HEK293T (cell line): ENCODE results near the gene USP10.

ENCODE experiments used
- ARNT ChIP-seq: fragments of 450-650 bp; IDR thresholded peaks from 2 replicates; pipeline ENCODE4 v1.6.1; 2017; ENCODE audit warnings: mild to moderate bottlenecking
- BHLHE40 ChIP-seq: fragments of 450-650 bp; IDR thresholded peaks from 2 replicates; pipeline ENCODE4 v1.6.1; 2016; ENCODE audit warnings: mild to moderate bottlenecking, moderate library complexity, borderline replicate concordance
- CTBP1 ChIP-seq: fragments of 450-650 bp; IDR thresholded peaks from 2 replicates; pipeline ENCODE4 v1.6.1; 2016; ENCODE audit warnings: borderline replicate concordance
- ELF4 ChIP-seq: fragments of 450-650 bp; IDR thresholded peaks from 2 replicates; pipeline ENCODE4 v1.6.1; 2017; ENCODE audit warnings: antibody characterized with exemption
- FOXA1 ChIP-seq: fragments of 450-650 bp; IDR thresholded peaks from 2 replicates; pipeline ENCODE4 v1.6.1; 2016; ENCODE audit warnings: mild to moderate bottlenecking
- FOXM1 ChIP-seq: fragments of 450-650 bp; IDR thresholded peaks from 2 replicates; pipeline ENCODE4 v1.6.1; 2017; ENCODE audit warnings: mild to moderate bottlenecking, borderline replicate concordance
- L3MBTL2 ChIP-seq: fragments of 450-650 bp; conservative IDR thresholded peaks from 2 replicates; pipeline ENCODE4 v1.6.1; 2016; ENCODE audit warnings: mild to moderate bottlenecking
- LEF1 ChIP-seq: fragments of 450-650 bp; IDR thresholded peaks from 2 replicates; pipeline ENCODE4 v1.6.1; 2017; ENCODE audit warnings: mild to moderate bottlenecking, borderline replicate concordance
- NFRKB ChIP-seq: fragments of 450-650 bp; IDR thresholded peaks from 2 replicates; pipeline ENCODE4 v1.6.1; 2016; ENCODE audit warnings: mild to moderate bottlenecking, moderate library complexity
- PKNOX1 ChIP-seq: fragments of 450-650 bp; IDR thresholded peaks from 2 replicates; pipeline ENCODE4 v1.6.1; 2016
- SP1 ChIP-seq: fragments of 450-650 bp; IDR thresholded peaks from 2 replicates; pipeline ENCODE4 v1.6.1; 2017
- SUZ12 ChIP-seq: fragments of 450-650 bp; IDR thresholded peaks from 2 replicates; pipeline ENCODE4 v1.6.1; 2016; ENCODE audit warnings: mild to moderate bottlenecking
- TARDBP ChIP-seq: fragments of 450-650 bp; IDR thresholded peaks from 2 replicates; pipeline ENCODE4 v1.6.1; 2016

DNA sequence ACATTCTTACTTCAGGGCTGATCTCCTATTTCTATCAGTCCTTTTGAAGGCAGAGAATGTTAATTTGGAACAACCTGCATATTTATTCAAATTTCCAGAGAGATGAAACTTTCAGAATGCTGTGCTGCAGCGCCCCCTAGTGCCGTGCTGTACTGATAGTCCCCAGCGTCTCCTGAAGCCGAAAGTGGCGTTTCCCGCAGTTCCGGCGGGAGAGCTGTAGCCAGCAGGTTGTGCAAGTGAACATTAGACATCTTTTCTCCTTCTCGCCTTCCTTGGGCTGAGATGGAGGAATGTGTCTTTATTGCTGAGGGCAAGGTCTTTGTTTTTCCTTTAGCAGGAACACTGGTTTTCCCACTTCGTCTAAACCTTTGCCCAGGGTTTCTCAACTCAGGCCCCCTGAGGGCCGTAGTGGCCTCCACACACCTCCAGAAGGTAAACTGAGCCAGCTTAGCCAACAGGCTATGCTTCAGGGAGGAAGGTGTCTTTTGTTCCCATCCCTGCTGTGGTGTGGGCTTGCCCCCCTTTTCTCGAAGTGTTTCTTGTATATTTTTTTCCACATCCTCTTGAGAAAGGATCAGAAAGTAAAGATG lies 26.4 kb downstream of the USP10 start:
- TF ChIP-seq BHLHE40 = no peak
- no peak for TF ChIP-seq FOXA1
- no peak for TF ChIP-seq FOXM1
- TF ChIP-seq ARNT = no peak
- TF ChIP-seq TARDBP = no peak
- TF ChIP-seq L3MBTL2 = no peak
- no peak for TF ChIP-seq ELF4
- TF ChIP-seq LEF1 = no peak
- TF ChIP-seq SP1 = no peak
- TF ChIP-seq NFRKB = no peak
- TF ChIP-seq SUZ12 = no peak
- TF ChIP-seq PKNOX1 = no peak
- no peak for TF ChIP-seq CTBP1
